Stimulated activated CD4-positive, alpha-beta T cell treated with anti-CD3 and anti-CD28 coated beads, TNF-alpha, amount 100 ng/mL, for 1 hour (primary cell): ENCODE measurements around the gene TSPAN17.

ENCODE experiments used
- DNase-seq, 3 donors: peaks; one replicate each; pipeline ENCODE4 v3.0.0-alpha.2; 2020; ENCODE audit warnings: low read depth in 3 of 3, low spot score in 1 of 3

Gene TSPAN17

DNA sequence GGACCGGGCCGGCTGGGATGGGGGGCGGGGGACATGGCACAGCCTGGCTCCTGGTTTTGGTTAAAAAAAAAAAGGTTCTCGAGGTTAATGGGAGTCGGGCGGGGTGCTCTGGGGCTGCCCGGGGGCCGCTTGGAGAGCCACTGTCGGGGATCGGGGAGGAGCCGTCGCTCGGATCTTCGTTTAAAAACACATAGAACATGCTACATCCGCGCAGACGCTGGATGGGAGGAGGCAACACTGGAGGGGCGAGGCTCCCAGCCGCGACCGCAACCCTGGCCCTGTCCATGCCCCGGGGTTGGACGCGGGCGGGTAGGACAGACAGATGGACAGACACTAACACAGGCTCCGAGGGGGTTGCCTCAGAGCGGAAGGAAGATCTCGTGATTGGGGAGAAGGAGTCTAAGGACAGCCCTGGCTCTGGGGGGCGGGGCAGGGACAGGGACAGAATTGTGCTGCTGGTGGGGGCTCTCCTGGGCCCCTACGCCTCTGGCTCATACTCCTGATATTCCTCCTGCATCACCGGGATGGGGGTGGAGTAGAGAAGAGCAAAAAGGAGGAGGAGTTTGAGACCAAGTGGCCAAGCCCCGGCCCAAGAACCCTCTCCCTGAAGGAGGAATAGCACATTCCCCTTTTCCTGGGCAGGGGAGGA lies 26.8 kb upstream of the TSPAN17 start:
- DNase-seq: no peak

DNA sequence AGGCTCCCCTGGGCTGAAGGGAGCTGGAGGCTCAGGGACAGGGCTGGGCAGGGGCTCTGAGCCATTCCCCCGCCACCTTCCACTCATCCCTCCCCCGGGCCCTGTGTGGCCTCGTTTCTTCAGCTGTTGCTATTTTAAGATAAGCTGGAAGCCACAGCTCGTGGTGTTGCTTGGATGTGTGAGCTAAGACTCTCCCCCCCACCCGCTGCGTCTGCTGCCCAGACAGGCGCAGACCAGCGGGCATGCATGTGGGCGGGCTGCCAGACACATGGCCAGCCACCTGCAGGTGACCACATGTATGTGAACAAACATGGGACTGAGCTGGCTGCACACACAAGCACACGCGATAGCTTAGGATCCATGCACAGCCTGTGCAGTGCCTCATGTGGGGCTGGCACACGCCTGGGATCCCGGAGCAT lies 25.6 kb upstream of the TSPAN17 start:
- no peak for DNase-seq

DNA sequence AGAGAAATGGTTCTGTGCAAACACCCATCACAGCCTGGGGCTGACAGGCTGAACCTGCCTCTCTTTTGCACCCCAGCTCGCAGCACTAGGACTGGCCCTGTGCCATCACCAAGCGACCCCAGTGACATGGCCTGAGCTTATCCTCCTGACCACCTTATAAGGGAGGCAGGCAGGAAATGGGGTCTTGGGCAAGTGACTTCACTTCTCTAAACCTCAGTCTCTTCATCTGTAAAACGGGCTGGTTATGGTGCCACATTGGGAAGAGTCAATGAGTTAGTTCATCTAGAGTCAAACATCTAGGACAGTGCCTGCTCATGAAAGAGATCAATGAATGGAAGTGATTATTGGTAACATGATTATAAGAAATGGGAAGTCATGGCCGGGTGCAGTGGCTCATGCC lies 23.1 kb upstream of the TSPAN17 start:
- no peak for DNase-seq

DNA sequence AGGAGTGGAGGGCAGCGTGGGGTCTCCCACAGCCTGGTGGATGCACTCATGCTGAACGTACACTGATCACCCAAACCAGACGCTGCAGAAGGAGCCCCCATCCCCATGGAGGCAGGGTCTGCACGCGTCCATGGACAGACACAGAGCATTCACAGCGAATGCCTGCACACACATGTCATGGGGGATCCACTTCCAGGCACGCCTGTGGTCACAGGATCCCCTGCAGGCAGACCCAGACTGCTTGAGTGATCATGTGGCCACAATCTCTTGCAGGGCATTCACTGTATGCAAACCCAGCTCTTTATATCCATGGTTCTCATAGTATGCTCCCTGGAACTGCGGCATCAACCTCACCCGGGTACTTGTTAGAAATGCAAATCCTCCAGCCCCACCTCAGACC lies 22.3 kb upstream of the TSPAN17 start:
- no peak for DNase-seq

DNA sequence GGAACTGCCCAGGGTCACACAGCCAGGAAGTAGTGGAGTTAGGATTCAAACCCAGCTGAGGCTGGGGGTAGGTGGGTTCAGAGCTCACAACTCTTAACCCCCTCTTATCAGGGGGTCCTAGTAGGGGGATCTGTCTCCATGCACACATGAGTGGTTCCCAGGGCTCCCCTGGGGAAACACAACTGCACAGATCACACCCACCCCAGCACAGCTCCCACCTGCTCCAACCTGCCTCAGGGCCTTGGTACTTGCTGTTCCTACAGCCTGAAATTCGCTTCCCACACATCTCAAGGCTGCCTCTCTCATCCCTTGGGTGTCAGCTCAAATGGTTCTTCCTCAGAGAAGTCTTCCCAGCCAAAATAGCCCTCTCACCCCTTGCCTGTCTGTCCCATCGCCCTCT lies 21.8 kb upstream of the TSPAN17 start:
- no peak for DNase-seq

DNA sequence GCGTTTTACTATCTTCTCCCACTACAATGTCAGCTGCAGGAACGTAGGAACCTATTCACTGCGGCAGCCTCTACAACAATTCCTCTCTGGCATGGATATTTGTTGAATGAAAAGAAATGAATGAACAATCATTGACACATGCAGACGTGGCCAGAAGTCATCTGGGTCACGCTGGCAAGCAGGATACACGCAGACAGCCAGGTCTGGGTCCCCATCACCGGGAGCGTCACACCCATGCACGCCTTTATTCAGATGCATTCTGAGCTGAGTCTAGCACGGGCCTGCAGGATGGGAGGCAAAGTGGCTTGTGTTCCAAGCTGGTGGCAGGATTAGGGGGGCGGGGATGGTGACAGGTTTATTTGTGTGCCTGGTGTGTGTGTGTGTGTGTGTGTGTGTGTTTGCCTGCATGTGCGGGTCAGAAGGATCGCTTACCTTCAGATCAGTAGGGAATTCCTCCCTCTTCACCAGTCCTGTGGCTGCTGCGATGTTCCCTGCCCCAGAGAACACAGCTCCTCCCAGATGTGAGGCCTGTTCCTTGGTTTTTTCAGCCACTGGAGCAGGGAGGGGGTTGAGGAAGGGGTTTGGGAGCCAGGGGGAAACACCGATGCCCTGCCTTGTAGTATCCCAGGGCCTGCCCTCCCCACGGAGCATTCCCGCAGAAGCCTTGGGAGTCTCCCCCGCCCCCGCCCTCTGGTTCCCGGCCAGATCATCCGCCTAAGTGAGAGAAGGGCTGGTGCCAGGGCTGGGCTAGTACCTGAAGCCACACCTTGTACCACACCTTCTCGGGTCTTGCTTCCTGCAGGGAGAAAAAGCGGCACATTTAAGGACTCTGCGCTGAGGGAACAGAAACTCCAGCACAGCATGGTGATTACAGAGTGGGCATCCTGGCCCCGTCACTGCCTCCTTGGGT lies 21.1 kb upstream of the TSPAN17 start:
- no peak for DNase-seq

DNA sequence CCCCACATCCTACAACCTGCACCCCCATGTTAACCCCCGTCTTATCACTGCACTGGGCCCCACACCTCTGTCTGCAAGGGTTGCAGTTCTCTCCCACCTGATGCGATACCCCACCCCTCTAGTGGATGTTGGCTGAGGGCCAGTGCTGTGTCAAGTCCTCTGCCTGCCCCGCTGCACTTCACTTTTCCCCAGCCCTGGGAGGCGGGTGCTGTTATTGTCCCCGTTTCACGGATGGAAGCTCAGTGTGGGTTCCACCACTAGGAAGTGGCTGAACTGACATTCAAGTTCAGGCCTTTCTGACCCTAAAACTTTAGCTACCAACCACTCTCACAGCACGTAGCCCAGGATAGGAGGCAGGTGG lies 20.4 kb upstream of the TSPAN17 start:
- DNase-seq: no peak

DNA sequence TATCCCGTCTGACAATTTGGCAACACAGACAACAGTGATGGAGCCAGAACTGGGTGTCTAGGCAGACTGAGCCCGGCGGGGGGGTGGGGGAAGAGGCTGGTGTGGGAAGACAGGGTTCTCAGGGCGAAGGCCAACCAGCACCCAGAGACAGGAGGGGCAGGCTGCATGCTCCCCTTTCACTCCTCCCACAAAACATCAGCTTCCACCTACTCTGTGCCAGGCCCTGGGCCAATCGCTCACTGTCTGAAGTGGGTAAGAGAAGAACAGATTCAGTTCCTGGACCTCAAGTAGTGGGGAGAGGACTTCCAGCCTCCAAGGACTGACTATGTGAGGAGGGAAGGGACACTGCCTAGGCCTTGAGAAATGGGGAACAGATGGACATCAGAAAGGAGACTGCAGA lies 19.7 kb upstream of the TSPAN17 start:
- no peak for DNase-seq

DNA sequence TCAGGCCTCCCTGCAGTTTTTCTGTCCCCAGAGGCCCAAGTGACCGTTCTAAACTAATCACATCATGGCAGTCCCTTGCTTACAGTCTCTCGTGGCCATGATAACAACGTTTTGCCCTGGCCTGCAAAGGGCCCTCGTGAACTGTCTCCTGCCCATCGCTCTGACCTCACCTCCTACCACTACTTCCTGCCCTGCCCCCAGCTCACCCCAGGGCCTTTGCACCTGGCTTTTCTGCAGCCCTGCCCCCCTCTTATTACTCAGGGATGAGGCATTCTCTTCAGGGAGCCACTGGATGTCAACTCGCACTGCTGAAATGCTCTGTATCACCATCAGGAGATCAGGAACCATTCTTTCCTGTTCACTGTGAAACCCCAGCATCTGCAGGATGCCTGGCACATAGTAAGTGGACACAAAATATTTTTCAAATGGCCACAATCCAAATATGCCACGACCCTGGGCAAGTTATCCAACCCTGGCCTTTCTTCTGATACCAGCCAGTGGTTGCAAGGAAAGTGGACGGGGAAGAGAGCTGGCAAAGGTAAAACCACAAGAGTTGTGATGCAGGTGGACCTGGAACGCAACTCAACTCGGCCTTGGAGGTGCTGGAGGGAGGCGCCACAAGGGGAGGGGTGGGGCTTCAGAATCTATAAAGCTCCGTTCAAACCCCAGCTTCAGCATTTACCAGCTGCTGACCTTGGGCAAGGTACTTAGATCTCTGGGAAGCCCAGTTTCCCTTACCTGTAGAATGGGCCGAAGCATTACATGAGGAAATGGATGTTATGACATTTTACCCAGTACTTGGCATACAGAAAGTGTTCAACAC lies 18.7 kb upstream of the TSPAN17 start:
- DNase-seq: no peak

DNA sequence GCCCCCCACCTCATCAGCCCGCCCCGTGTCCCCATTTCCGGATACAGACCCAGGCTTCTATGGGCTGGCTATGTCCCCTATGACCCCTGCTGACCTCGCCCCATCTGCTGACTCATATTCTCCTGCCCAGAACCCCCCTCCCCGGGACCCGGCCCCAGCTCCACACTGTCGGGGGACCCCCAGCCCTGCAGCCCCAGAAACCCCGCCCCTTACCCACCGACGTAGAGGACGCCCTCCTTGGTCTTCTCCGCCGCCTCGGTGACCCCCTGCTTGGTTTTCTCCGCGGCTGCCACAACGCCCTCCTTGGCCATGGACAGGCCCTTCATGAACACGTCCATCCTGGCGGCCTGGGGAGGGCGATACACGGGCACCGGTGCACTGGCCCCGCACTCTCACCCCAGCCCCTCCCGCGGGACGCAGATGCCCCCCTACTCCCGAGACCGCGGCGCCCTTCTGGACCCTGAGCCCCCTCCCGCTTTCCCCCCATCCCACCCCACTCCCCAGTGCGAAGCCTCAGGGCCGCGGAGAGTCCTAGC lies 17.9 kb upstream of the TSPAN17 start:
- DNase-seq: no peak

DNA sequence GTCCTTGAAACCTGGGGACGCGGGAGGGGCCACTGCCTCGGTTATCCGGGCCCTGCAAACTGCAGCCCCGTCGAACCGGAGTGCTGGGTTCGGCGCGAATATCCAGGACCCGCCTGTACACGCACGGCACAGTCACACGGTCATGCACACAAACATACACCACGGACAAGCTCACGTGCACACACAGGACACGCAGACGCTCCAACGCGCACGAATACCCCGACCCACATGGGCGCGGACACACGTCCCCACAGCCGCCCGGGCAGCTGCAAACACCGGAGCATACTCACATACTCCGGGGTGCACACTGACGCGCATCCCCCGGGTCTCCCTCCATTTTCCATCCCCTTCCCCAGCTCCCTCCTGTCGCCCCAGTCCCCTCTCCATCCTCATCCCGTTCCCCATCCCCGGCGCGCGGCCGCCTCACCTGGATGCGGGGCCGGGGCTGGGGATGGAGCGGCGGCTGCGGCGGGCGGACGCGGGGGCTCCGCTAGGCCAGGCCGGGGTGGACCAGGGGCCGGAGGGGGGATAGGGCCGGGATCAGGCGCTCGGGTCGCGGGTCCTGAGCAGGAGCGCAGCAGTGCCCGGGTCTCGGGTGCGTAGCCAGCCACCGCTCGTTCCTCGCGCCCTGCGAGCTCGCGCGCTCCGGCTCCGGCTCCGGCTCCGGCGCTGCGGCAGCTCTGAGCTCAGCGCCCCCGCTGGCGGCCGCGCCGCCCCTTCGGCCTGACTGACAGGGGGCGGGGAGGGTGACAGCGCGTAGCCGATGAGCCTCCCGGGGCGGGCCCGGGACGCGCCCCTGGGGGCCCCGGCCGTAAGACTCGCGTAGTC lies 17.2 kb upstream of the TSPAN17 start, which contains the start of the genes EIF4E1B and SNCB:
TSS of gene EIF4E1B (plus strand) at position 823 of the 828 bp plus-strand sequence. CDS start 12,113 bp downstream, outside the sequence.
TSS of gene SNCB (minus strand) at position 682 of the 828 bp plus-strand sequence. CDS start 880 bp downstream, outside the sequence.
- DNase-seq: no peak

DNA sequence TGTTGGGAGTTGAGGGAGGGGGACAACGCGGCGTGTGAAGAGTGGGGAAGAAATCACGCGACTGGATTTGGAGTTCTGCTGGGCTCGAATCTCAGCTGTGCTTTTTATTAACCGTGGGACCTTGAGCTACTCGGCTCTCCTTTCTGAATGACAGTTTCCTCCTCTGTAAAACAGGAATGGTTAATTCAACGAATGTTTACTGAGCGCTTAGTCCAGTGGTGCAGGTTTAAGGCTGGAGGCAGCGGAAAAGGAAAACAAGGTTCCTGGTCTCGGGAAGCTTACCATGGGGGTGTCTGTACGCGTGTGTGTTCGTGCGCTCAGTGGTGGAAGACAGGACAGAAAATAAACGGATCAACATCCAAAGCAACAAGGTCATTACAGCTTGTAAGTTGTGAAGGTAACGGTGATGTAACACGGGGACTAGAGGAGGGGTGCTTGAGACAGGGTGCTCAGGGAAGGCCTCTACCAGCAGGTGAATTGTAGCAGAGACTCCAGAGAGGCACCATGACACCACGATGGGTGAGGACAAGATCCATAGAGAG lies 16.5 kb upstream of the TSPAN17 start:
- no peak for DNase-seq

DNA sequence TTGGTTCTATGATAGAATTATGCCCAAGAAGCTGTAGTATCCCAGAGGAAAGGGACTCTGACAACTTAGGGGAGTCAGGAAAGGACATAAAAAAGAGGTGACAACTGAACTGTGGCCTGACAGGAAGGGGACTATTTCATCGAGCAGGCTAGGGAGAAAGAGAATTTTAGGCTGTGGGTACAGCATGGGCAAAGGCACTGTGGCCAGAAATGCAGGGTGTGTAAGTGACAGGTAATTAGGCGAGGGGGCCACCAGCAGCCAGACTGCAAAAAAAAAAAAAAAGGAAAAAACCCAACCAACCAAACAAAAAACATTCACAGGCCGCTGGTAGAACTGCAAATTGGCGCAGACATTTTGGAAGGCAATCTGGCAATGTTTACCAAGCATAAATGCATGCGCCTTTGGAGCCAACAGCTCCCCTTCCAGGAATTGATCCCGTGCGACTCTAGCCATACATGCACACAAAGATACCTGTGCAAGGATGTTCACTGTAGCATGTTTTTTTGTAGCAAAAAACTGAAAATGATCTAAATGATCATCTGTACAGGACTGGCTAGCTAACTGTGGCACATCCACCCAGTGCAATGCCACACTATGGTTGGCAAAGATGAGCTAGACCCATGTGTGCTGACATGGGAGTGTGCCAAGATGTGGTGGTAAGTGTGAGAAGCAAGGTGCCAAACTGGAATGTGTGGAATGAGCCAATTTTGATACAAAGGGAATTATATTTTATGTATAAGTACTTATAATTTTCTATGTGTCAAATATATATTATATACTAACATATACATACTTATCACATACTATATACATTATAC lies 15.7 kb upstream of the TSPAN17 start:
- no peak for DNase-seq

DNA sequence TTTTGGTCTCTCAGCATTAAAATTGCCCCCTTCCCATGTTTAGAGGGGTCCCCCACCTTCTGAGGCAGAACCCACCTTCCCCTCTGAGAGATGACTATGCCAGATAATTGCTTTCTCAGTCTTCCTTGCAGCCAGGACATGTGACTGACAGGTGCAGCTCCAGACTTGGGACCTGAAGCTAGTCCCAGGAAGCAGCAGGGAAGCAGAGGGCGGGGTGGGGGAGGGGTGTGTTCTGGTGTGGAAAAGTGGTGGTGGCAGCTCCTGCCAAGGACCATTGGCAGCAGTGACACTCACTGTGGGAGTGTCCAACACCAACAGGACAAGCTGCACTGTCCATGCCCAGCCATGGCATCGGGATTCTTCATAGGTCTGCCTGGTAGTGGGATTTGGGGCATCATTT lies 14.5 kb upstream of the TSPAN17 start:
- DNase-seq: no peak

DNA sequence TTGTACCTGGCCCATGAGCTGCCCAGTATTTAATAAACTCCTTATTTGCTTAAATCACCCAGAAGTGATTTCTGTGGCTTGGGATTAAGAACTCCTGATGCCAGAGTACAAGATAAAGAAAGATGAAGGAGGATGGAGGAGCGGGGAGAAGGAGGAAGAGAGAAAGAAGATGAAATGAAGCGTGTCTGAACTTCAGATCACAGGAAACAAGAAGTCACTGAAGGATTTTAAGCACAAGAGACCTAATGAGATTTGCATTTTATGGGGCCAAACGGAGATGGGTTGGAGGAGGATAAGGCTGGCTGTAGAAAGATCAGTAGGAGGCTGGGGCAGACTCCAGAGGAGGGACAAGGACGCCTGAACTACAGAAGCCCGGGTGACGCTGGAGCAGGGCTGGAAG lies 13.7 kb upstream of the TSPAN17 start:
- DNase-seq: no peak

DNA sequence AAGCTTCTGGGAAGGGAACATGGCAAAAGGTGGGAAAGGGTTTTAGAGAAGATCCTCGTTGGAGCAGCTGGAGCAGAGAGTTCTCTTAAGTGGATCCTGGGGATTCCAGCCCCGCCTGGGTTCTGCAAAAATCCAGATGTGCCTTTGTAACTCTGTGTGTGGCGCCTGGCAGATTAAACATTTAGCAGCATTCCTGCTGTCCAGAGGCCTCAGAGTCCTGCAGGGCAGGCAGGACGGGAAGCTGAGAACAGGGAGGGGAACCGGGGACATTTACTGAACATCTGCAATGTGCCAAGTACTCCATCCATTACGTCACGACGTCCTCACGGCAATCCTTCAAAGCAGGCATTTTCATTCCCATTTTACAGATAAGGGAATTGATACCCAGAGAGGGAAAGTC lies 10.9 kb upstream of the TSPAN17 start:
- DNase-seq: no peak

DNA sequence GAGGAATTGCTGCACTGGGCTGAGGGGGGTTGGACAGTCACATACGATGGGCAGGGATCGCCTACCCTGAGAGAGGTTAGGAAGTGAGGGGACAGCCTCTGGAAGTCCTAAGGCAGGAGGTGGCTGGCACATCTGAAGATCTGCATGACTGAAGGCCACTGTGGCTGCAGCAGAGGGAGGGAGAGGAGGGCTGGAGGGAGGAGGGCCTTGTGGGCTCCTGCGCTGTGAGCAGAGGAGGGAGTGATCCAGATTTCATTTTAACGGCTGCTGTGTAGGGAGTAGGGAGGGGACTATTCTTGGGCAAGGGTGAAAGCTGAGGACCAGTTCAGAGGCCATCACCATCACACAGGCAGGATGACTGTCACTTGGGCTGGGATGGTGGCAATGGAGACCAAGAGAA lies 9.7 kb upstream of the TSPAN17 start:
- no peak for DNase-seq

DNA sequence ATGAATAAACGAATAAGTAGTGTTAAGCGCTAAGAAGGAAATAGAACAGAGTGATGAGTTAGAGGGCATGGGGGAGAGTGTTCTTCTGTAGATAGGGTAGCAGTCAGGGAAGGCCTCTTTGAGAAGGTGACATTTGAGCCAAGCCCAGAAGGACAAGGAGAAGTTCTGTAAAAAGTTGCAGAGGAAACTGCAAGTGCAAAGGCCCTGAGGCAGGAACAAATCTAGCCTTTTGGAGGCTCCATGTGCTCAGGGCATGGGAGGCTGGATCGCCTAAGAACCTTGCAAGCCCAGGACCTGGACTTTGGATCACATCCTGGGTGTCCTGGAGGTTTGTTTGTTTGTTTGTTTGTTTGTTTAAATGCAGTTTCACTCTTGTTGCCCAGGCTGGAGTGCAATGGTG lies 8.8 kb upstream of the TSPAN17 start:
- DNase-seq: no peak

DNA sequence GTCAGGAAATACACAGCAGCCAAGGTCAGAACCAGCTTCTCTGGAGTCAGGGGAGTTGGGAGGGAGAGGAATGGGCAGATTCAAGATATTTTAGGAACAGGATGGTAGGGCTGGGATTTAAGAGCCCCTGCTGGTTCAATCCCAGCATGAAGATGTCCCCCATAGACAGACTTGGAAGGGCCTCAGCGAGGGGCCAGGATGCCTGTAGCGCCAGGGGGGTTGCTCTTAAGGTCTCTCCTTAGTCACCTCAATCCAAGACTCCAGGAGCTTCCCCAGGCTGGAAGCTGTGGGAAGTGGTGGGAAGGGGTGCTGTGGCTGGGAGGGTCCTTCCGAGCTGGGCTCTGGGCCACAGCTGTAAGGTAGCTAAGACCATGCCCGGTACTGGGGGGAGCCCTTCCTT lies 8.1 kb upstream of the TSPAN17 start:
- no peak for DNase-seq
